A549 (cell line): ENCODE results near the gene PRKAR1A. TPM values are rescaled to one million over a fixed set of nuclear protein-coding genes. Genes with fewer than 3 reads are reported as not detected.

Experiments
- ATAC-seq, 2 experiments: fragments of 200-7000 bp in 1 of 2; fragments of >200 bp in 1 of 2; cut with Nextera tagmentation in 1 of 2; cut with Tn5 transposase in 1 of 2; 3 replicates each; pipeline versions ENCODE4 v1.8.0 to v1.9.1; 2018 to 2020; ENCODE audit warnings: mild to moderate bottlenecking in 1 of 2, moderate library complexity in 1 of 2
- CTCF ChIA-PET: fragments of 300-600 bp; sonication (Branson Sonifier 250); formaldehyde crosslinking; extraction: SDS; loops from one replicate; lab custom pipeline; 2021; ENCODE audit warnings: antibody characterized with exemption, inconsistent platforms; lab: Yijun Ruan, JAX
- POLR2A ChIA-PET: fragments of 350-600 bp; formaldehyde crosslinking; extraction: SDS; loops from one replicate; lab custom pipeline; 2021; ENCODE audit warnings: antibody characterized with exemption, inconsistent platforms; lab: Yijun Ruan, JAX
- DNase-seq, 2 experiments: peaks; one replicate each; pipeline versions ENCODE4 v3.0.0 to v3.0.0-alpha.2; 2011 to 2016; ENCODE audit warnings: low read depth in 1 of 2, low spot score in 1 of 2
- FAIRE-seq: peaks from 2 replicates; lab custom pipeline; 2011; peaks lifted over from hg19 to GRCh38; lab: Jason Lieb, UNC
- H3K27ac ChIP-seq, 2 experiments: fragments of >200 bp; sonication (Bioruptor Twin); formaldehyde crosslinking; 3 replicates each; pipeline ENCODE4 v1.5.1; 2016 to 2017
- H3K4me1 ChIP-seq: fragments of >200 bp; sonication (Bioruptor Twin); formaldehyde crosslinking; 3 replicates; pipeline ENCODE4 v1.6.1; 2016
- H3K4me2 ChIP-seq: fragments of >200 bp; sonication (Bioruptor Twin); formaldehyde crosslinking; 3 replicates; pipeline ENCODE4 v1.6.1; 2016
- H3K4me3 ChIP-seq: fragments of >200 bp; sonication (Bioruptor Twin); formaldehyde crosslinking; 3 replicates; pipeline ENCODE4 v1.5.1; 2016
- H3K9me3 ChIP-seq: fragments of >200 bp; sonication (Bioruptor Twin); formaldehyde crosslinking; 3 replicates; pipeline ENCODE4 v1.6.1; 2016
- CTCF ChIP-seq: fragments of >200 bp; sonication (Bioruptor Twin); formaldehyde crosslinking; IDR thresholded peaks from 3 replicates; pipeline ENCODE4 v1.5.1; 2016
- EHMT2 ChIP-seq: fragments of 200-600 bp; sonication (generic); IDR thresholded peaks from 2 replicates; pipeline ENCODE4 v1.6.1; 2016; ENCODE audit warnings: antibody characterized with exemption, low read depth, mild to moderate bottlenecking, moderate library complexity
- ELK1 ChIP-seq: fragments of 150-350 bp; IDR thresholded peaks from 2 replicates; pipeline ENCODE4 v1.6.1; 2014; ENCODE audit warnings: low read depth, mild to moderate bottlenecking, low read length
- EP300 ChIP-seq, 2 experiments: fragments of >200 bp; sonication (Bioruptor Twin); formaldehyde crosslinking; IDR thresholded peaks; 2 replicates in 1 of 2; 3 replicates in 1 of 2; pipeline ENCODE4 v1.6.1; 2016 to 2017
- GATA3 ChIP-seq: IDR thresholded peaks from 2 replicates; pipeline ENCODE4 v1.6.1; 2012; ENCODE audit warnings: borderline replicate concordance
- HDAC2 ChIP-seq: fragments of 200-600 bp; sonication (generic); IDR thresholded peaks from 2 replicates; pipeline ENCODE4 v1.6.1; 2016
- HES2 ChIP-seq: fragments of >200 bp; sonication (Bioruptor Twin); formaldehyde crosslinking; IDR thresholded peaks from 2 replicates; pipeline ENCODE4 v1.6.1; 2016
- HOXA7 ChIP-seq: fragments of 250-450 bp; sonication (Bioruptor Pico); IDR thresholded peaks from 2 replicates; pipeline ENCODE4 v1.5.0; 2020; ENCODE audit warnings: mild to moderate bottlenecking, moderate library complexity
- JUN ChIP-seq, 2 experiments: fragments of >200 bp; sonication (Bioruptor Twin); formaldehyde crosslinking; IDR thresholded peaks; 2 replicates in 1 of 2; 3 replicates in 1 of 2; pipeline ENCODE4 v1.6.1; 2016 to 2017
- KDM5A ChIP-seq: fragments of 200-600 bp; sonication (generic); IDR thresholded peaks from 2 replicates; pipeline ENCODE4 v1.6.1; 2016; ENCODE audit warnings: antibody characterized with exemption, mild to moderate bottlenecking
- NPAS2 ChIP-seq: fragments of 250-450 bp; sonication (Bioruptor Pico); IDR thresholded peaks from 2 replicates; pipeline ENCODE4 v1.8.0; 2022; ENCODE audit warnings: mild to moderate bottlenecking, moderate library complexity, borderline replicate concordance
- RAD21 ChIP-seq, 2 experiments: fragments of >200 bp in 1 of 2; sonication (Bioruptor Twin) in 1 of 2; formaldehyde crosslinking in 1 of 2; IDR thresholded peaks in 1 of 2; conservative IDR thresholded peaks in 1 of 2; 2 replicates in 1 of 2; 3 replicates in 1 of 2; pipeline ENCODE4 v1.6.1; 2012 to 2018; ENCODE audit warnings: inconsistent platforms in 1 of 2
- RCOR1 ChIP-seq: fragments of 150-350 bp; IDR thresholded peaks from 2 replicates; pipeline ENCODE4 v1.6.1; 2014; ENCODE audit warnings: antibody characterized with exemption, low read length, low read depth
- REST ChIP-seq: fragments of 200-600 bp; sonication (generic); IDR thresholded peaks from 2 replicates; pipeline ENCODE4 v1.6.1; 2016; ENCODE audit warnings: antibody characterized with exemption, mild to moderate bottlenecking, moderate library complexity
- RNF2 ChIP-seq: fragments of 200-600 bp; sonication (generic); IDR thresholded peaks from 2 replicates; pipeline ENCODE4 v1.6.1; 2016; ENCODE audit warnings: low read depth, mild to moderate bottlenecking, antibody characterized with exemption, moderate library complexity, borderline replicate concordance
- SMC3 ChIP-seq: fragments of >200 bp; sonication (Bioruptor Twin); formaldehyde crosslinking; IDR thresholded peaks from 3 replicates; pipeline ENCODE4 v1.6.1; 2018; ENCODE audit warnings: inconsistent platforms
- TP53 ChIP-seq: fragments of 250-450 bp; sonication (Bioruptor Pico); IDR thresholded peaks from 2 replicates; pipeline ENCODE4 v1.5.0; 2021; ENCODE audit warnings: mild to moderate bottlenecking, moderate library complexity
- ZFP36 ChIP-seq: fragments of 450-650 bp; IDR thresholded peaks from 2 replicates; pipeline ENCODE4 v1.6.1; 2014; ENCODE audit warnings: borderline replicate concordance; ENCODE audit not compliant: partially characterized antibody
- WGBS: methylation state at CpG from one replicate; pipeline ENCODE4 v1.1.6; 2017; ENCODE audit errors: missing lambda C conversion rate; 5-methylcytosine and 5-hydroxymethylcytosine counted together
- polyA plus RNA-seq, 4 experiments: library from polyadenylated mRNA; depleted of rRNA in 3 of 4; stranded (reverse); fragments of >200 nt; fragmentation: RNase III in 1 of 4; extraction: RNeasy Plus Mini Kit Qiagen cat#74134 plus additional on column Dnase treatment in 1 of 4; gene quantifications; 2 replicates in 3 of 4; 3 replicates in 1 of 4; pipeline ENCODE4 v1.2.3, GENCODE V29; 2011 to 2017

PRKAR1A gene
- polyA plus RNA-seq, 2 of the 4 experiments (the other 2 are of a cell fraction) = 239 to 370 TPM

- H3K9me3 ChIP-seq = no peaks in the 10 kb centered on the region
- H3K4me3 ChIP-seq = no peak overlapping the region
- WGBS = 47% methylated on average over 8 of the region's 8 CpGs
- H3K4me2 ChIP-seq = no peak overlapping the region
- ATAC-seq = no peak
- no peaks in the 10 kb centered on the region for H3K4me1 ChIP-seq
- no peak for DNase-seq
- ChIA-PET CTCF (interaction anchor here (0.6 to 1.8 kb wide), 3 partner anchors 10 to 69 kb away, joined by 3 to 8 read pairs (median 3); no protein-coding TSS in a partner anchor), POLR2A (no interaction called here)
- TF ChIP-seq EP300 (IDR thresholded peaks at IDR 0.05) (no peak), NPAS2 (CRISPR knock-in tag) (no peak), HDAC2 (no peak), HES2 (no peak), TP53 (CRISPR knock-in tag) (no peak)
- H3K27ac ChIP-seq = no peak overlapping the region
- no peak for FAIRE-seq
These were observed 52.3 kb downstream of the PRKAR1A start for GRCh38 chr17:68564415-68565111.

GRCh38 chr17:68565661-68566441 lies 53.6 kb downstream of the PRKAR1A start:
- H3K9me3 ChIP-seq = no peaks in the 10 kb centered on the region
- no peaks in the 10 kb centered on the region for H3K4me1 ChIP-seq
- FAIRE-seq = no peak
- 27% methylated on average over 3 of the region's 3 CpGs for WGBS
- POLR2A ChIA-PET = no interaction called here
- DNase-seq = no peak
- ATAC-seq = no peak
- H3K4me3 ChIP-seq = no peak overlapping the region
- TF ChIP-seq GATA3 (no peak), REST (no peak), ZFP36 (no peak), HOXA7 (CRISPR knock-in tag) (no peak), CTCF (no peak), ELK1 (no peak), HES2 (no peak), RCOR1 (no peak)
- TF ChIP-seq, all 56 proteins: peak for 0
- H3K27ac ChIP-seq = no peak overlapping the region
- CTCF ChIA-PET = interaction anchor here (0.5 to 2.6 kb wide), 4 partner anchors 9 to 52 kb away, joined by 3 to 8 read pairs (median 6); no protein-coding TSS in a partner anchor
- no peak overlapping the region for H3K4me2 ChIP-seq

GRCh38 chr17:68566442-68566738 lies 54.2 kb downstream of the PRKAR1A start:
- TF ChIP-seq KDM5A (no peak), RAD21 (conservative IDR thresholded peaks at IDR 0.05 in 1 of 2, IDR thresholded peaks at IDR 0.05 in 1 of 2) (no peak), EHMT2 (no peak), SMC3 (no peak), JUN (IDR thresholded peaks at IDR 0.05) (no peak), RNF2 (no peak)
- no peaks in the 10 kb centered on the region for H3K9me3 ChIP-seq
- H3K4me1 ChIP-seq = no peaks in the 10 kb centered on the region
- FAIRE-seq (no peak), DNase-seq (no peak), ATAC-seq (no peak)
- H3K4me3 ChIP-seq = no peak overlapping the region
- 39% methylated on average over 2 of the region's 2 CpGs for WGBS
- no peak overlapping the region for H3K27ac ChIP-seq
- no peak overlapping the region for H3K4me2 ChIP-seq
- POLR2A ChIA-PET = no interaction called here
- CTCF ChIA-PET = interaction anchor here (0.5 to 2.6 kb wide), 3 partner anchors 8 to 41 kb away, joined by 3 to 8 read pairs (median 8); no protein-coding TSS in a partner anchor
